Neural progenitor cell (in vitro differentiated cells): Measurements from ENCODE around the gene C14orf132.

Experiments used
- EZH2 ChIP-seq: fragments of 200-600 bp; sonication (generic); IDR thresholded peaks from 2 replicates; pipeline ENCODE4 v1.6.1; 2017; ENCODE audit warnings: antibody characterized with exemption, mild to moderate bottlenecking, moderate library complexity
- TF ChIP-seq, protein P1 (sequence below): fragments of 200-600 bp; sonication (generic); IDR thresholded peaks from 2 replicates; pipeline ENCODE4 v1.5.1; 2017; ENCODE audit warnings: antibody characterized with exemption, mild to moderate bottlenecking

DNA sequence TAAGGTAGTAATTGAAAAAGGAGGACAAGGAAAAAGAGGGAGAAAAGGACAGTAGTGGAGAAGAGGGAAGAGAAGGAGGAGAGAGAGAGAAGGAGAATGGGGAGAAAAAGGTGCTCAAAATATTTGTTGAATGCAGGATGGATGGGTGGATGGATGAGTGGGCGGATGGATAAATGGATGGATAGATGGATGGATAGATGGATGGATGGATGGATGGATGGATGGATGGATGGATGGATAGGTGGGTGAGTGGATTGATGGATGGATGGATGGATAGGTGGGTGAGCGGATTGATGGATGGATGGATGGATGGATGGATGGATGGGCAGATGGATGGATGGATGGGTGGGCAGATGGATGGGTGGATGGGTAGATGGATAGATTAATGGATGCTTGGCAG lies 21.3 kb upstream of the C14orf132 start:
- TF ChIP-seq, protein P1, sequence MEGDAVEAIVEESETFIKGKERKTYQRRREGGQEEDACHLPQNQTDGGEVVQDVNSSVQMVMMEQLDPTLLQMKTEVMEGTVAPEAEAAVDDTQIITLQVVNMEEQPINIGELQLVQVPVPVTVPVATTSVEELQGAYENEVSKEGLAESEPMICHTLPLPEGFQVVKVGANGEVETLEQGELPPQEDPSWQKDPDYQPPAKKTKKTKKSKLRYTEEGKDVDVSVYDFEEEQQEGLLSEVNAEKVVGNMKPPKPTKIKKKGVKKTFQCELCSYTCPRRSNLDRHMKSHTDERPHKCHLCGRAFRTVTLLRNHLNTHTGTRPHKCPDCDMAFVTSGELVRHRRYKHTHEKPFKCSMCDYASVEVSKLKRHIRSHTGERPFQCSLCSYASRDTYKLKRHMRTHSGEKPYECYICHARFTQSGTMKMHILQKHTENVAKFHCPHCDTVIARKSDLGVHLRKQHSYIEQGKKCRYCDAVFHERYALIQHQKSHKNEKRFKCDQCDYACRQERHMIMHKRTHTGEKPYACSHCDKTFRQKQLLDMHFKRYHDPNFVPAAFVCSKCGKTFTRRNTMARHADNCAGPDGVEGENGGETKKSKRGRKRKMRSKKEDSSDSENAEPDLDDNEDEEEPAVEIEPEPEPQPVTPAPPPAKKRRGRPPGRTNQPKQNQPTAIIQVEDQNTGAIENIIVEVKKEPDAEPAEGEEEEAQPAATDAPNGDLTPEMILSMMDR, result no peak
- TF ChIP-seq EZH2, result no peak
